CD1c-positive myeloid dendritic cell (primary cell): ENCODE results near the gene REXO1.

Experiments
- DNase-seq: peaks from one replicate; pipeline ENCODE4 v3.0.0-alpha.2; 2016; ENCODE audit errors: extremely low spot score

Gene REXO1

GRCh38 chr19:1790054-1790792 lies 58.1 kb downstream of the REXO1 start:
- DNase-seq: no peak

GRCh38 chr19:1789261-1790041 lies 58.8 kb downstream of the REXO1 start:
- DNase-seq: no peak

GRCh38 chr19:1787116-1787515 lies 61.2 kb downstream of the REXO1 start:
- DNase-seq: no peak

- DNase-seq: no peak
These were observed 61.6 kb downstream of the REXO1 start for GRCh38 chr19:1786668-1787067.

- no peak for DNase-seq
These were observed 63.0 kb downstream of the REXO1 start for GRCh38 chr19:1785310-1785709.

GRCh38 chr19:1783874-1784273 lies 64.4 kb downstream of the REXO1 start:
- DNase-seq: no peak

GRCh38 chr19:1783354-1783753 lies 64.9 kb downstream of the REXO1 start:
- DNase-seq: no peak

- DNase-seq: no peak
These were observed 65.8 kb downstream of the REXO1 start for GRCh38 chr19:1782521-1782920.

- DNase-seq: peak; percentile 21
These were observed 67.9 kb downstream of the REXO1 start for GRCh38 chr19:1780272-1780958.

GRCh38 chr19:1779574-1779973 lies 68.7 kb downstream of the REXO1 start:
- no peak for DNase-seq

- DNase-seq: no peak
These were observed 71.1 kb downstream of the REXO1 start for GRCh38 chr19:1777149-1777548.

GRCh38 chr19:1776606-1777147 lies 71.6 kb downstream of the REXO1 start:
- no peak for DNase-seq

GRCh38 chr19:1775951-1776605 lies 72.2 kb downstream of the REXO1 start:
- DNase-seq: no peak

- DNase-seq: no peak
These were observed 73.1 kb downstream of the REXO1 start for GRCh38 chr19:1774989-1775772.

GRCh38 chr19:1773184-1773583 lies 75.1 kb downstream of the REXO1 start:
- no peak for DNase-seq

- DNase-seq: no peak
These were observed 77.3 kb downstream of the REXO1 start for GRCh38 chr19:1770866-1771576.

- DNase-seq: no peak
These were observed 78.7 kb downstream of the REXO1 start for GRCh38 chr19:1769645-1769985.

- DNase-seq: no peak
These were observed 79.2 kb downstream of the REXO1 start for GRCh38 chr19:1768918-1769644.

- peak; percentile 34 for DNase-seq
These were observed 80.0 kb downstream of the REXO1 start for GRCh38 chr19:1768248-1768647.

- DNase-seq: peak; percentile 56
These were observed 80.8 kb downstream of the REXO1 start for GRCh38 chr19:1767464-1767933.
